Lung (tissue), 16 donors: ENCODE results near the gene TRIM43B. TPM values are rescaled to one million over a fixed set of nuclear protein-coding genes. Genes with fewer than 3 reads are reported as not detected.
"Not testable (repeated sequence)": the region's sequence is repeated elsewhere in the genome, so short reads cannot be mapped to it uniquely, and the experiment has no call there.

Source experiments
- ATAC-seq: fragments of 200-7000 bp; cut with Tn5 transposase; one replicate; pipeline ENCODE4 v1.9.1; 2020; ENCODE audit warnings: moderate number of reproducible peaks; ENCODE audit not compliant: insufficient read depth, low FRiP score
- DNase-seq, 3 donors: peaks; one replicate each; pipeline ENCODE4 v3.0.0-alpha.2; 2013 to 2017
- H3K27ac ChIP-seq, 2 donors: one replicate each; pipeline ENCODE4 v1.5.1; 2013; ENCODE audit warnings: mild to moderate bottlenecking in 2 of 2, moderate library complexity in 2 of 2, control low read depth in 1 of 2, inconsistent platforms in 1 of 2, low read depth in 1 of 2, low read length in 1 of 2
- H3K27me3 ChIP-seq, 3 donors: one replicate each; pipeline ENCODE4 v1.5.1; 2013; ENCODE audit warnings: low read length in 2 of 3; ENCODE audit not compliant: control insufficient read depth in 3 of 3, insufficient read depth in 3 of 3
- H3K36me3 ChIP-seq, 4 donors: one replicate each; pipeline ENCODE4 v1.5.1; 2013; ENCODE audit warnings: low read length in 4 of 4, mild to moderate bottlenecking in 1 of 4, moderate library complexity in 1 of 4; ENCODE audit not compliant: control insufficient read depth in 4 of 4, insufficient read depth in 4 of 4
- H3K4me1 ChIP-seq, 5 donors: one replicate each; pipeline ENCODE4 v1.5.1; 2013; ENCODE audit warnings: low read length in 5 of 5, mild to moderate bottlenecking in 2 of 5, moderate library complexity in 1 of 5; ENCODE audit not compliant: control insufficient read depth in 5 of 5, insufficient read depth in 5 of 5
- H3K4me3 ChIP-seq: one replicate; pipeline ENCODE4 v1.5.1; 2013; ENCODE audit warnings: mild to moderate bottlenecking, control low read depth, moderate library complexity
- H3K9ac ChIP-seq, 2 donors: one replicate each; pipeline ENCODE4 v1.5.1; 2013; ENCODE audit warnings: low read length in 2 of 2, control low read depth in 1 of 2; ENCODE audit not compliant: insufficient read depth in 1 of 2
- H3K9me3 ChIP-seq, 4 donors: one replicate each; pipeline ENCODE4 v1.5.1; 2013; ENCODE audit warnings: low read length in 3 of 4, mild to moderate bottlenecking in 1 of 4, moderate library complexity in 1 of 4; ENCODE audit not compliant: control insufficient read depth in 4 of 4, insufficient read depth in 3 of 4
- CTCF ChIP-seq: IDR thresholded peaks from 2 replicates; pipeline ENCODE4 v1.5.1; 2012; ENCODE audit warnings: mild to moderate bottlenecking; ENCODE audit errors: control extremely low read depth, extremely low read depth
- WGBS, 2 donors: extraction: QIAGEN DNeasy Blood & Tissue Kit; methylation state at CpG; one replicate each; pipeline ENCODE4 v1.1.7; 2013; 5-methylcytosine and 5-hydroxymethylcytosine counted together
- long read RNA-seq, 5 donors: transcript quantifications; one replicate each; lab custom pipeline, GENCODE V29; 2026
- polyA plus RNA-seq, 2 donors: library from polyadenylated mRNA; stranded (reverse); fragments of 200-250 nt; gene quantifications; one replicate each; pipeline ENCODE4 v1.2.1, GENCODE V29; 2013
- total RNA-seq, 2 donors: library from RNA; depleted of rRNA in 1 of 2; stranded (reverse); fragments of >200 nt in 1 of 2; gene quantifications; one replicate each; pipeline ENCODE4 v1.2.1, GENCODE V29; 2014 to 2021
- donor health status: control.
- donor health status: control.
- donor health status: Bipolar disorder and iron deficiency.
- donor health status: healthy.
- donor health status: DM: yes; HTN: yes; CAD: no.

Gene TRIM43B
- total RNA-seq (not detected), polyA plus RNA-seq (not detected)
- long read RNA-seq, donor 1, partial matches to known transcripts: 10 of 10 reads
- long read RNA-seq, donor 1, other reads (novel, unspliced or antisense): 0 of 10 reads
- long read RNA-seq, donor 2: 0 reads
- long read RNA-seq, donor 3: 0 reads
- long read RNA-seq, donor 4: 0 reads
- long read RNA-seq, donor 5: 0 reads

GRCh38 chr2:95484654-95485053 lies at the start of gene TRIM43B:
Gene TRIM43B (minus strand): TSS chr2:95484754. CDS start chr2:95482714, 2,040 bp downstream.
- DNase-seq, ATAC-seq, H3K4me3 ChIP-seq, H3K27ac ChIP-seq, H3K4me1 ChIP-seq, H3K9ac ChIP-seq, H3K36me3 ChIP-seq, H3K9me3 ChIP-seq, H3K27me3 ChIP-seq: not testable (repeated sequence)
- WGBS, 2 donors: 97 to 100% methylated on average over 1 of the region's 4 CpGs

GRCh38 chr2:95531254-95531771 lies 46.8 kb upstream of the TRIM43B start:
- Histone ChIP-seq H3K4me3 (no peak overlapping the region), H3K27ac (no peak overlapping the region), H3K36me3 (peaks cover 0 to 20% (median 7%) of the 10 kb centered on the region in 4 donors), H3K4me1 (peaks cover 0 to 3% (median 0%) of the 10 kb centered on the region in 5 donors), H3K27me3 (no peaks in the 10 kb centered on the region), H3K9ac (no peak overlapping the region), H3K9me3 (peaks cover 0 to 8% (median 0%) of the 10 kb centered on the region in 4 donors)
- no peak for ATAC-seq
- no peak for DNase-seq
- WGBS, 2 donors: 88 to 90% methylated on average over 4 of the region's 4 CpGs
- no peak for TF ChIP-seq CTCF

GRCh38 chr2:95530734-95531133 lies 46.2 kb upstream of the TRIM43B start:
- Histone ChIP-seq H3K4me3 (no peak overlapping the region), H3K9ac (no peak overlapping the region), H3K27ac (no peak overlapping the region), H3K27me3 (no peaks in the 10 kb centered on the region), H3K4me1 (peaks cover 0 to 7% (median 0%) of the 10 kb centered on the region in 5 donors), H3K36me3 (peaks cover 0 to 20% (median 7%) of the 10 kb centered on the region in 4 donors), H3K9me3 (peaks cover 0 to 8% (median 0%) of the 10 kb centered on the region in 4 donors)
- no peak for DNase-seq
- 88 to 95% methylated on average over 9 of the region's 9 CpGs for WGBS, 2 donors
- no peak for TF ChIP-seq CTCF
- no peak for ATAC-seq

- peaks cover 0 to 11% (median 0%) of the 10 kb centered on the region in 4 donors for H3K9me3 ChIP-seq
- peaks cover 0 to 13% (median 0%) of the 10 kb centered on the region in 5 donors for H3K4me1 ChIP-seq
- WGBS, 2 donors: 4 to 5% methylated on average over 65 to 84 of the region's 84 CpGs
- peak overlapping the region; percentile 66 to 79 for H3K27ac ChIP-seq
- H3K9ac ChIP-seq: peak overlapping the region; percentile 42 to 46
- no peak for TF ChIP-seq CTCF
- ATAC-seq (peak; percentile 86), DNase-seq (peak; percentile 86 to 88 (median 86))
- H3K27me3 ChIP-seq: no peaks in the 10 kb centered on the region
- peak overlapping the region; percentile 88 for H3K4me3 ChIP-seq
- peaks cover 0 to 16% (median 7%) of the 10 kb centered on the region in 4 donors for H3K36me3 ChIP-seq
Observed at GRCh38 chr2:95526360-95527341, 42.1 kb upstream of the TRIM43B start.
